Fibroblast of gingiva (primary cell): ENCODE measurements around the gene TMEM214.
"Not testable (repeated sequence)": the region's sequence is repeated elsewhere in the genome, so short reads cannot be mapped to it uniquely, and the experiment has no call there.

Experiments
- DNase-seq: peaks from one replicate; pipeline ENCODE4 v3.0.0-alpha.2; 2011; ENCODE audit warnings: low read depth

The TMEM214 gene

DNA sequence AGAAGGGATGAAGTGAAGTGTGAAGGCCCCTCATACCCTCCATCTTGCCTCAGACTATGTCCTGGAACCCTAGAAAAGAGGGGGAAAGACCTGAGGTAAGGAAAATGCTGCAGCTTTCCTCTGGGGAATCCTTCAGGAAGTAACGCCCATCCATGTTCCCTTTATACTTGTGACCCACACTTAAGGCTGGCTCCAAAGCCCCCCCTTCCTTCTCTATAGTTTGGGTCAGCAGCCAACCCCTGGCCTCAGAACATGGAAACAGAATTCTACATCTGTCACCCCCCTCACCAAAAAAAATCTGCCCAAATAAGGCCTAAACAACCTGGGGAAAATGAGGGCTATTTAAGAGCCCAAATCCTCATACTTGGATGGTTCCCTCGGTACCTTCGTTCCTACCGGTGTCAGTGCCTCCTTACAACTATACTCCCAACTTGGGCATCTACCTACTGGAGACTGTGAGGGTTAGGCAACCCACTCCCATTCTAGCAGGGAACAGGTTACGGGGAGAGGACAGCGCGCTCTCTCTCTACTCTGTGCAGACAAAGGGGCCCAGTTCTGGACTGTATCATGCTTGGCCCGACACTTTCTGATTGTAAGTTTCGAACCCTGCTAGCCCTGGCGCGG lies 38.0 kb downstream of the TMEM214 start:
- no peak for DNase-seq

DNA sequence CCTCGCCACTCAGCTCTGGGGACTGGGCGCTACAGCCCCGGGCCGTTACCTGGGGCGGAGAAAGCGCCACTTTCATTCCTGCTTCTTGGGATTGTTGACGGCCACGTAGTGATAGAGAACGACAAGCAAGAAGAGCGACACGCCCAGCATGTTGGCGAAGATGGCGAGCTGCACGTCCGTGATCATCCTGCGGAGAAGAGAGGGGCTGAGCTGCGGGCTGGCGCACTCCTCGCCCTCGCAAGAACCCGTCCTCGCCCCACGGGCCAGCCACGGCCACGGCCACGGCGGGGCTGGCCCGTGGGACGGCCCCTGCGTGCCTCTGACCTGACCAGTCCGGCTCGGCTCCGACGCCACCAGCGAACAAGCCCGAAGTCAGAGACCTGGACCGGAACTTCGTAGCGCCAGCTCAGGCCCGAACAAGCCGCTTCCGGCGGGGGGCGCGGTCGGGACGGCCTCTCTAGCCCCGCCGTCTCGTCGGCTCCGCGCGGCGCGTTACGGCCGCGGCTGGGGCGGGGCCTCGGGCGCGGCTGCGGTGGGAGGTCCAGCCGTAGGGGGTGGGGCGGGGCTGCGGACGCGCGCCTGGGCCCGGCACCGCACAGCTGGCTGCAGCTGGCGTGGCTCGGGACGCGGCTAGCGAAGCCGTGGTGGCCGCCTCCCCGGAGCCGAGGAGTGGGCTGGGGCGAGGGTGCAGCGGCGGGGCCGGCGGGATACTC lies 38.7 kb downstream of the TMEM214 start, which contains the start of gene OST4:
TSS of gene OST4 (minus strand) at position 378 of the 713 bp plus-strand sequence.
- DNase-seq, result peak; percentile 92

DNA sequence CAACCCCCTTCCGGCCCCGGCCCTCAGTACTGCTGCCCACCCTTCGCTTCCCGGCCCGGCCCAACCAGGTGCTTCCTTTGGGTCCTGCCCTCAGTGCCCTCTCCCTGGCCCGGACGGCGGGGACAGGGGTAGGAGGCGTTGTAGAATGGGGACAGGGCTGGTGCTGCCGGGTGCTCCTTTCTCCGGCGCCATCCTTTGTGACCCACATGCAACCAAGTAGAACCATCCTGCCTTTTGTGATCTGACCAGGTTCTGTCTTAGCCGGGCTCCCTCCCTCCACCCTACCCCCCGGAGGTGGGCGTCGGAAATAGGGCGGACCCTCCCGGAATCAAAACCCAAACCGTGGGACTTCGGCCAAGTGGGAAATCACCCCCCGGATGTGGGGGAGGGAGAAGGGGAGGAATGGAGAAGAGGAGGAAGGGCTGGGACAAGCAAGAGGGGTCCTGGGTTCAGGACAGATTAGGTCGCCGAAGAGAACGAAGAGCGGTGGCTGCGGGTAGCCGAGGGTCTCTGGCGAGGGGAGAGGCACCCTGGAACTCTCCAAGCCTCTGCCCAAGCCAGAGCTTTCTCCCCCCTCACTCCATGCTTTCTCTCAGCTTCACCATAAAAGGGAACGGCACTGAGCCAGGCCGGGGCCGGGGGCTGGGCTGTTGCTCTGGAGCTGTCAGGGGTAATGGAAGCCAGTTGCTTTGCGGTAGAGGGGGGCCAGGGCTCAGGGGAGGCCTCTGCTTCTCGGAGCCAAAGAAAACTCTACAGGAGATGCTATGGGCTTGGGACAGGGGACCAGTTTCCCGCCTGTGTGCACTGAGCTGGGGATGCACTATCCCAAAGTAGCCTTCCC lies 39.4 kb downstream of the TMEM214 start:
- peak; percentile 20 for DNase-seq

DNA sequence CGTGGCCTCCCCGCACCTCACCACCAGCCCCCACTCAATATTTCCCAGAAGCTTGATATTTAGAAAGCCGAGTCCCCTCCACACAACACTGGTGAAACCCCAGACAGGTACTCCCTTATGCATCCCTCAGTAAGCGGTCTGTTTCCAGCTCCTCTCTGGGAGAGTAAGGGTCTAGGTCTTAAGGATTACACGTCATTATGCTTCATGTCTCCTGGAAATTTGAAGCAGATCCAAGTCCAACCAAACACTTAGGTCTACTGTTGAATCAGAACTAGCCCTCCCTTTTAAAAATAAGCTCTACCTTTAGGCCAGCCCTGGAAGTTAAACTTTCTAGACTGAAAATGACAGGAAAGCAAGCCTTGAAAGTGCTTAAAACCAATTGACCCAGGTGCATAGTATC lies 40.2 kb downstream of the TMEM214 start:
- DNase-seq, result no peak

DNA sequence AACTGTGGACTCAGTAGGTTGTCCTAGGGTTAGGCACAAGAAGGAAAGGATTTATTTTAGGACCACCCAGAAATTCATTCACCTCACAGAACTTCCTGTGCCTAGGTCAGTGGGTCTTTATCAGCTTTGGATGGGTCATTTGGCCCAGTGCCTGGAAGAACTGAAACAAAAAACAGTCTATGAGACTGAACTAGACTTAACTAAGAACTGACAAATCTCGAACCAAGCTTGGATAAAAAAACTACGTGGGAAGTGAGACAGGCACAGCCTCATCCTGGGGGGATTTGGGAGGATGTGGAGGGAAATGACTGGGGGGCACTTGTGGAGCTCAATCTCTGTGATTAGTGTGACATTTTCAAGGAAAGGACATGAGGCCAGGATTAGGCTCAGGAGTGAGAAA lies 41.0 kb downstream of the TMEM214 start:
- no peak for DNase-seq

DNA sequence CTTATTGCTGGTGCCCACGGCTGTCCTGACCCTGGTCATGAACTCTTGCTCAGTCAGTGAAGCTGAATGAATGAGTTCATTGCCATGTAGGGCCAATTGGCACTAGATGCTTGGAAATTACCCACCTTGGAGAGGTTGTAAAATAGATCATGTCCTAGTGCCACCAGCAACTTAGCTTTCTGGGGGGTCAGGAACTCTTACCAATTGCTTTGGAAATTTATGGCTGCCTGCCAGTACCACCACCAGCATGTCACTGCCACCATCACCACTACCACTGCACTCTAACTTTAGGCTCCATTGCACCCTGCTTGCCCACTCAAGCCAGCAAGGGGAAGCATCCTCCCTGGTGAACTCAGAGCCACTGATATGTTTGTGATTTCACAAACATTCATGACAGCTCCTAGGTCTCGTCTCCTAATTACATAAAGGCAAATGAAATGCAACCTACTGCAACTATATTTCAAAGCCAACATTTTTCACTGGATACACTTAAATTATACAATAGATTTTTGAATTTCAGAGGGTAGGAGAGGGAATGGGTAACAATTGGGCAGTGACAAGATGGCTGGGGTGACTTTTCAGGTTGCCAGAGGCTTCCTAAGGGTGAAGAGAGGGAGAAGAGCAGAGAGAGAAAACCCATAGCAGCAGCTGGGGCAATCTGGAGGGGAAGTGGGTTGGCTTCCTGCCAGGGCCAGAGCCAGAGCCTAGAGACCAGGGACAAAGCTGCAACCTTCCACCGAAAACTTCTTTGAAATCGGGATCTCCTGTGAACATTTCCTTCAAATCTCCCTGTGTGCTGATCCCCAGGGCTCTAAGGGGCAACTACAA lies 42.2 kb downstream of the TMEM214 start:
- no peak for DNase-seq

DNA sequence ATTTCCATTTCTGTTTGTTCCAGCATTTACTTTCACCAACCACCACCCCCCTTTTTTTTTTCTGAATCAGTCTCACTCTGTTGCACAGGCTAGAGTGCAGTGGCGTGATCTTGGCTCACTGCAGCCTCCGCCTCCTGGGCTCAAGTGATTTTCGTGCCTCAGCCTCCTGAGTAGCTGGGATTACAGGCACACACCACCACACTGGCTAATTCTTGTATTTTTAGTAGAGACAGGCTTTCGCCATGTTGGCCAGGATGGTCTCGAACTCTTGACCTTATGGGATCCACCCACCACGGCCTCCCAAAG lies 42.8 kb downstream of the TMEM214 start:
- DNase-seq, result not testable (repeated sequence)

DNA sequence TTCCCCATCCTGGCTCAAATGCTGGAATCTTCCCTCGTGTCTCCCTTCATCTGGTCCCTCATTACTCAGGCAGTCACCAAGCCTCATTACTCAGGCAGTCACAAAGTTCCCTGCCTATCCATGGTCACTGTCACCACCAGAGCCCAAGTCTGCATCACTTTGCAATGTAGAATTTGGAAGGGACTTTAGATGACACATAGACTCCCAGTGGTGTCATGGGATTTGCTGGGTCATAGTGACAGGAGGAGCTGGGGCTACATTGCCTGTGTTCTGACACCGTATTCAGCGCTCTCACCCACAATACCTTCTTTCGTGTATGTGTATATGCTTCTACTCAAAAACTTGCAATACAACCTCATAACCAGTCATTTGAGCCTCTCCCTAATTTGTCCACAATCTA lies 43.6 kb downstream of the TMEM214 start:
- no peak for DNase-seq

DNA sequence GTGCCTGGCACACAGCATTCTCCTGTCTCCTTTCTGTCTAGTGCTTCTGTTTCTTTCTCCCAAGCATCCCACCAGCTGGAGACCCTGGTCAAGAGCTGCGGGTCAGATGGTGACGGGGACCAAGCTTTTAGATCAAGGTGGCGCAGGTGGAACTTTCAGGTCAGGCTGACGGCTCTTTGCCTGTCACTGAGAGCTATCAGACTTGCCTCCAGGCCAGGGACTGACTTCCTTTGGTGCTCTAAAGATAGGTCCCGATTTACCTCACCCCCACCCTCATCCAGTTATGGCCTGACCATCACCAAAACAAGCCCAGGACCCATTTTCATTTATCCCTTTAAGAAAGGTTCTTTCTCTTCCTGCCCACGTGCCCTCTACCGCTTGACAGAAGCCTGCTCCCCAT lies 44.5 kb downstream of the TMEM214 start:
- no peak for DNase-seq

DNA sequence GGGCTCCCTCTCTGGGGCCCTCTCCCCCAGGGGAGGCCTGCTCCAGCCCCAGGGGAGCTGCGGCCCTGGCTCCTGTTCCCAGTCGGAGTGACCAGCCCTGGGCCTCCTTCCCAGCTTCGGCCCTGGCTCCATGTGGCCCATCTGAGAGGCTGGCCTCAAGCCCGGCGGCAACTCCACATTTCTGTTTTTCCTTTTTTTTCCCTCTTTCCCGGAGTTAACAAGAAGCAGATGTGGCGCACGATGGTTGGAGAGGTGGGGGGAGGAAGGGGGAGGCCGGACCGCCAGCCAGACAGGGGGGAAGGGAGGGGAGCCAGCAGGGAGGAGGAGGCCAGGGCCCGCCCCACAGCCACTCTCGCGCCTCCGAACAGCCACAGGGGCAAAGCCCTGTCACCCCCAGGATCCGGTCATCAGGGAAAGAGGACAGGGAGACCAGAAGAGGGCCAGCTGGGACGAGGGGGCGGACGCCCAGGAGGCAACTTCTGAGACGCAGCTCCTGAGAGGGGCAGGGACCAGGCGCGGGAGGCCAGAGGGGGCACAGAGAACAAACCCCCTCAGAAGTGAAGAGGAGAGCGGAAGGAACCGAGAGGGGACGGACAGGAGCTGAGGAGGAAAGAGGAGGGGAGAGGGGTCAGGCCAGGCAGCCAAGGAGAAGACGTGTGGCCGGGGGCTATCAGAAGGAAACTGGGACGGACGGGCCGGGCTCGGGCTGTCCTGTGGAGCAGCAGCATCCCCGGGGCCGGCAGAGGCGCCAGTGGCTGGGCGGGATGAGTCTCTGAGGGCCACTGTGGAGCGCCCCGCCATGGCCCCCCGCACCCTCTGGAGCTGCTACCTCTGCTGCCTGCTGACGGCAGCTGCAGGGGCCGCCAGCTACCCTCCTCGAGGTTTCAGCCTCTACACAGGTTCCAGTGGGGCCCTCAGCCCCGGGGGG lies 45.8 kb downstream of the TMEM214 start, which contains the start of gene EMILIN1:
TSS of gene EMILIN1 (plus strand) at position 349 of the 928 bp plus-strand sequence. CDS start at position 800, 451 bp downstream.
- peak; percentile 97 for DNase-seq

DNA sequence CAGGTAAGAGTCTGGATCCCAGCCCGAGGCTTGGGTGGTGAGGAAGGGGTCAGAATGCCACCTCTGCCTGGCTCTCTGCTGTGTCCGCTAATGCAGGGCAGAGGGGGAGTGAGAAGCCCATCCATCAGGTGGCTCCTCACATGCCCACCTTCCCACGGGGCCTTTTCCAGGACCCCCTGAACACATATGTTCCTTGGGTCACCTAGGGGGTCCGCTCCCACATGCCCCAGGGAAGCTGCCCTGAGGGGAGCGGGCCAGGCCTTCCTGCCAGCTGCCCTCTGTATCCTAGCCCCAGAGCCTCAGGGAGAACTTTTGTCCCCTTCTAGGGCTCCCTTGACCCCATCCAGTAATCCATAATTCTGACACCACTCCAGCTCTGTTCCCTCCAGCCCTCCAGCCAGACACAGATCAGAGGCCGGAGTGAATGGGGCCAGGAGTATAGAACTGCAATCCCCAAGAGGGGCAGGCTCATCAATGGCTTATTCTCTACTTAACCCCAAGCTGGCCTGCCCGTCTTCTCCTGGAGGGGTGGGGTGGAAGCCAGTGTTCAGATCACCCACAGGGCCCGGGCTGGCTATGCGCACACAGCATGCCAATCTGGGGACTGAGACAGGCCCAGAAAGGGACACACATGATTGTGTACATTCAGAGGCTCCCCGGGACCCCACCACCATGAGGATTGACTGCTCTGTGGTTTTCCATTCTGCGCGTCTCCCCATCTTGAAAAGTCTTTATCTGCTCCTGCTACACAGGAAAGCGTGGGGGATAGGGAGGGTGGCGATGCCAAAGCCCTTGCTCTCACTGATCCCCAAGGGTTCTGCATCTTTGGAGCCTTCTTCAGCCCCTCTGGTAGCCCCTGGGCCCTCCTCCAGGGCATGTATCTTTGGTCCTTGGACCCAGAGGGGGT lies 46.7 kb downstream of the TMEM214 start:
- peak; percentile 30 for DNase-seq

DNA sequence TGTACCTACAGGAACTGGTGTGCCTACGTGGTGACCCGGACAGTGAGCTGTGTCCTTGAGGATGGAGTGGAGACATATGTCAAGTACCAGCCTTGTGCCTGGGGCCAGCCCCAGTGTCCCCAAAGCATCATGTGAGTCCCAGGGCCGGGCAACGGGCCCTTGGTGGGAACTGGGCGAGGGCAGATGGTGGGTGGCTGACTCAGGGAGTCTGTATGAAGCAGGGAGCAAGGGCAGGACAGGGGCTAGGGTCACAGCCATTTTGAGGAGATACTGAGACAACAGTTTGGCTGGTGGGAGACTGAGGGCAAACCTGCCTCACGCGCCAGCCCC lies 47.3 kb downstream of the TMEM214 start:
- DNase-seq, result no peak

DNA sequence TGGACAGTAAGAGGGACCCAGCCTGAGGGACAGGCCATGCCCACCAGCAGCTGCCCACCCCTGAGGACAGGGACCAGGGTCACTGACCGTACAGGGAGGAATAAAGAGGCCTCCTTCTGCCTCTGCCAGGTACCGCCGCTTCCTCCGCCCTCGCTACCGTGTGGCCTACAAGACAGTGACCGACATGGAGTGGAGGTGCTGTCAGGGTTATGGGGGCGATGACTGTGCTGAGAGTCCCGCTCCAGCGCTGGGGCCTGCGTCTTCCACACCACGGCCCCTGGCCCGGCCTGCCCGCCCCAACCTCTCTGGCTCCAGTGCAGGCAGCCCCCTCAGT lies 47.8 kb downstream of the TMEM214 start:
- no peak for DNase-seq

DNA sequence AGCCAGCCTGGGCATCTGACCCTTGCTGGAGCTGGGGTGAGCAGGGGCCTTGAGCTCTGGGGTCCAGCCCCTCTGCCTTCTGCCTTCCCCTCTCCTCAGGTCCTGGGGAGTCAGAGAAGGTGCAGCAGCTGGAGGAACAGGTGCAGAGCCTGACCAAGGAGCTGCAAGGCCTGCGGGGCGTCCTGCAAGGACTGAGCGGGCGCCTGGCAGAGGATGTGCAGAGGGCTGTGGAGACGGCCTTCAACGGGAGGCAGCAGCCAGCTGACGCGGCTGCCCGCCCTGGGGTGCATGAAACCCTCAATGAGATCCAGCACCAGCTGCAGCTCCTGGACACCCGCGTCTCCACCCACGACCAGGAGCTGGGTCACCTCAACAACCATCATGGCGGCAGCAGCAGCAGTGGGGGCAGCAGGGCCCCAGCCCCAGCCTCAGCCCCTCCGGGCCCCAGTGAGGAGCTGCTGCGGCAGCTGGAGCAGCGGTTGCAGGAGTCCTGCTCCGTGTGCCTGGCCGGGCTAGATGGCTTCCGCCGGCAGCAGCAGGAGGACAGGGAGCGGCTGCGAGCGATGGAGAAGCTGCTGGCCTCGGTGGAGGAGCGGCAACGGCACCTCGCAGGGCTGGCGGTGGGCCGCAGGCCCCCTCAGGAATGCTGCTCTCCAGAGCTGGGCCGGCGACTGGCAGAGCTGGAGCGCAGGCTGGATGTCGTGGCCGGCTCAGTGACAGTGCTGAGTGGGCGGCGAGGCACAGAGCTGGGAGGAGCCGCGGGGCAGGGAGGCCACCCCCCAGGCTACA lies 49.4 kb downstream of the TMEM214 start:
- no peak for DNase-seq

DNA sequence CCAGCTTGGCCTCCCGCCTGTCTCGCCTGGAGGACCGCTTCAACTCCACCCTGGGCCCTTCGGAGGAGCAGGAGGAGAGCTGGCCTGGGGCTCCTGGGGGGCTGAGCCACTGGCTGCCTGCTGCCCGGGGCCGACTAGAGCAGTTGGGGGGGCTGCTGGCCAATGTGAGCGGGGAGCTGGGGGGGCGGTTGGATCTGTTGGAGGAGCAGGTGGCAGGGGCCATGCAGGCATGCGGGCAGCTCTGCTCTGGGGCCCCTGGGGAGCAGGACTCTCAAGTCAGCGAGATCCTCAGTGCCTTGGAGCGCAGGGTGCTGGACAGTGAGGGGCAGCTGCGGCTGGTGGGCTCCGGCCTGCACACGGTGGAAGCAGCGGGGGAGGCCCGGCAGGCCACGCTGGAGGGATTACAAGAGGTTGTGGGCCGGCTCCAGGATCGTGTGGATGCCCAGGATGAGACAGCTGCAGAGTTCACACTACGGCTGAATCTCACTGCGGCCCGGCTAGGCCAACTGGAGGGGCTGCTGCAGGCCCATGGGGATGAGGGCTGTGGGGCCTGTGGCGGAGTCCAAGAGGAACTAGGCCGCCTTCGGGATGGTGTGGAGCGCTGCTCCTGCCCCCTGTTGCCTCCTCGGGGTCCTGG lies 50.1 kb downstream of the TMEM214 start:
- DNase-seq, result no peak

DNA sequence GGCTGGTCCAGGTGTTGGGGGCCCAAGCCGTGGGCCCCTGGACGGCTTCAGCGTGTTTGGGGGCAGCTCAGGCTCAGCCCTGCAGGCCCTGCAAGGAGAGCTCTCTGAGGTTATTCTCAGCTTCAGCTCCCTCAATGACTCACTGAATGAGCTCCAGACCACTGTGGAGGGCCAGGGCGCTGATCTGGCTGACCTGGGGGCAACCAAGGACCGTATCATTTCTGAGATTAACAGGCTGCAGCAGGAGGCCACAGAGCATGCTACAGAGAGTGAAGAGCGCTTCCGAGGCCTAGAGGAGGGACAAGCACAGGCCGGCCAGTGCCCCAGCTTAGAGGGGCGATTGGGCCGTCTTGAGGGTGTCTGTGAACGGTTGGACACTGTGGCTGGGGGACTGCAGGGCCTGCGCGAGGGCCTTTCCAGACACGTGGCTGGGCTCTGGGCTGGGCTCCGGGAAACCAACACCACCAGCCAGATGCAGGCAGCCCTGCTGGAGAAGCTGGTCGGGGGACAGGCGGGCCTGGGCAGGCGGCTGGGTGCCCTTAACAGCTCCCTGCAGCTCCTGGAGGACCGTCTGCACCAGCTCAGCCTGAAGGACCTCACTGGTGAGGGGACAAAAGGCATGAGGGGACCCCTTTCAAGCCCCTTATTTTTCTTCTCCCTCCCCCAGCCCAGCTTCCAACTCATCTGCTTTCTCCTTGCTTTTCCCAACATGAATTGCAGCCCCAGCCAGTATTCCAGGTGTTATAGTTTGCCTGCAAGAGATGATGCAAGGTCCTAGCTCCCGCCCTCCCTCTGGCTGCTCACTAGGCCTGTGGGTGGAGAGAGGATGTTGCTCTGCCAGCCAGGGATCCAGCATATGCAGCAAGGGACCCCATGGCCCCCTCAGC lies 50.9 kb downstream of the TMEM214 start:
- no peak for DNase-seq

DNA sequence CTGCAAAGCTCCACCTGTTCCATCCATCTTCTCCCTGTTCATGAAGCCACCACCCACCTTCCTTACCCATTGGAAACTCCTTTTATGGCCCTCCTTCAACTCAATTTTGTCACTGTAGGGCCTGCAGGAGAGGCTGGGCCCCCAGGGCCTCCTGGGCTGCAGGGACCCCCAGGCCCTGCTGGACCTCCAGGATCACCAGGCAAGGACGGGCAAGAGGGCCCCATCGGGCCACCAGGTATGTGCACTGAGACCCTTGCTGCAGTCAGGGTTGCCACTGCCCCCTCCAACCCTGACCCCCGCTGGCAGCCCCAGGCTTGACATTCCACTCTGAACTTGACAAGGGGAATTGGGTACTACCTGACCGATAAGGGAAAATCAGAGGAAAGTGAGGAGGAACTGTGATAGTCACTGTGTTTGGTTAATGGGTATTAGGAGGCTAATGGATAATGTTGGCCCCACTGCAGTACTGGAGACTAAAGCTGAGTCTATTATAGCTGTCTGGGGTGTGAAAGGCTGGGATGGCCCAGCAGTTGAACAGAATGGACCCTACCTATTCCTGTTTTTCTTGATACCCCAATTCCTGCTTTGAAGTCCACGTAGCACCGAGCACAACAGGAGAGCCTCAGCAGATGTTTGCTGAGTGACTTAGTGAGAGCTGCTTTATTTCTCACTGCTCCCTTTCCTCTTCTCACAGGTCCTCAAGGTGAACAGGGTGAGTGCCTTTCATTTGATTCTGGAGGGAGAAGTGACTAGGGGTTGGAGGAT lies 51.7 kb downstream of the TMEM214 start:
- no peak for DNase-seq
